ENCODE data around the gene PNMA8C. TPM values are rescaled to one million over a fixed set of nuclear protein-coding genes. Genes with fewer than 3 reads are reported as not detected.

Gene PNMA8C
- total and polyA plus RNA-seq, 2 experiments from 2014 or later: 0.44 to 2.3 TPM

DNA sequence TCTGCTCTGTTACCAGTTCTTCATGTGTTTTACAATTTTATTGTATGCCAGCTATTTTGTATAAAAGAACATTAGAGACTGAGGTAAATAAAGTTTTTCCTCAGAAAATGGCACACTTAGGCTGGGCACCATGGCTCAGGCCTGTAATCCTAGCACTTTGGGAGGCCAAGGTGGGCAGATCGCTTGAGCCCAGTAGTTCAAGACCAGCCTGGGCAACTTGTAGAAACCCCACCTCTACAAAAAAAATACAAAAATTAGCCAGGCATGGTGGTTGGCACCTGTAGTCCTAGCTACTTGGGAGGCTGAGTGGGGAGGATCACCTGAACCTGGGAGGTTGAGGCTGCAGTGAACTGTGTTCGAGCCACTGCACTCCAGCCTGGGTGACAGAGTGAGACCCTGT lies 47.4 kb downstream of the PNMA8C start:
- Histone ChIP-seq H2AFZ (no peak overlapping the region), H3K4me1 (ENCODE audit: insufficient read depth) (no peaks in the 10 kb centered on the region), H3K36me3 (ENCODE audit: insufficient read depth) (peaks cover 5% of the 10 kb centered on the region), H3K27ac (ENCODE audit: low read depth) (no peak overlapping the region), H3K4me3 (no peak overlapping the region), H3K79me2 (replicated peaks; ENCODE audit: insufficient read depth) (peaks cover 38% of the 10 kb centered on the region), H3K27me3 (ENCODE audit: insufficient read depth) (no peaks in the 10 kb centered on the region), H3F3A (replicated peaks; ENCODE audit: low read depth) (no peaks in the 10 kb centered on the region), H3K9me2 (ENCODE audit: insufficient read depth) (no peaks in the 10 kb centered on the region), H4K20me1 (replicated peaks; ENCODE audit: insufficient read depth) (peaks cover 20% of the 10 kb centered on the region), H3K4me2 (no peak overlapping the region)
- no peak overlapping the region for H3K27ac Mint-ChIP-seq
- no peak for TF ChIP-seq ETS1 (IDR thresholded peaks at IDR 0.05)
- H3K4me1 Mint-ChIP-seq: no peaks in the 10 kb centered on the region
- DNase-seq (ENCODE audit: low spot score) (no peak), ATAC-seq (no peak)
- H3K27me3 Mint-ChIP-seq (ENCODE audit: insufficient read depth, low read depth, poor library complexity): peaks cover 3% of the 10 kb centered on the region
- peaks cover 80% of the 10 kb centered on the region for H3K36me3 Mint-ChIP-seq (ENCODE audit: low read depth)
- no peak overlapping the region for H3K4me3 Mint-ChIP-seq
- H3K9me3 Mint-ChIP-seq: no peaks in the 10 kb centered on the region

- H3K27ac ChIP-seq (ENCODE audit: low read depth): no peak overlapping the region
- peaks cover 20% of the 10 kb centered on the region for H4K20me1 ChIP-seq (replicated peaks; ENCODE audit: insufficient read depth)
- no peaks in the 10 kb centered on the region for H3K9me2 ChIP-seq (ENCODE audit: insufficient read depth)
- no peaks in the 10 kb centered on the region for H3K4me1 ChIP-seq (ENCODE audit: insufficient read depth)
- no peaks in the 10 kb centered on the region for H3F3A ChIP-seq (replicated peaks; ENCODE audit: low read depth)
- no peaks in the 10 kb centered on the region for H3K9me3 Mint-ChIP-seq
- no peak for DNase-seq (ENCODE audit: low spot score)
- peaks cover 41% of the 10 kb centered on the region for H3K79me2 ChIP-seq (replicated peaks; ENCODE audit: insufficient read depth)
- TF ChIP-seq ZNF114 (CRISPR knock-in tag; IDR thresholded peaks at IDR 0.05): no peak
- TF ChIP-seq EZH2 (IDR thresholded peaks at IDR 0.05; ENCODE audit: low read depth, unreplicated experiment): no peak
- TF ChIP-seq POLR2AphosphoS5 (IDR thresholded peaks at IDR 0.05; ENCODE audit: low read depth): no peak
- no peak for TF ChIP-seq CREB1 (CRISPR knock-in tag; IDR thresholded peaks at IDR 0.05; ENCODE audit: low read depth)
- TF ChIP-seq ETS1 (IDR thresholded peaks at IDR 0.05): no peak
- TF ChIP-seq EZH2phosphoT487 (IDR thresholded peaks at IDR 0.05; ENCODE audit: unreplicated experiment): no peak
- TF ChIP-seq CTCF (conservative IDR thresholded peaks at IDR 0.05; ENCODE audit: low read depth in 2 of 2): no peak
- TF ChIP-seq, protein P1, sequence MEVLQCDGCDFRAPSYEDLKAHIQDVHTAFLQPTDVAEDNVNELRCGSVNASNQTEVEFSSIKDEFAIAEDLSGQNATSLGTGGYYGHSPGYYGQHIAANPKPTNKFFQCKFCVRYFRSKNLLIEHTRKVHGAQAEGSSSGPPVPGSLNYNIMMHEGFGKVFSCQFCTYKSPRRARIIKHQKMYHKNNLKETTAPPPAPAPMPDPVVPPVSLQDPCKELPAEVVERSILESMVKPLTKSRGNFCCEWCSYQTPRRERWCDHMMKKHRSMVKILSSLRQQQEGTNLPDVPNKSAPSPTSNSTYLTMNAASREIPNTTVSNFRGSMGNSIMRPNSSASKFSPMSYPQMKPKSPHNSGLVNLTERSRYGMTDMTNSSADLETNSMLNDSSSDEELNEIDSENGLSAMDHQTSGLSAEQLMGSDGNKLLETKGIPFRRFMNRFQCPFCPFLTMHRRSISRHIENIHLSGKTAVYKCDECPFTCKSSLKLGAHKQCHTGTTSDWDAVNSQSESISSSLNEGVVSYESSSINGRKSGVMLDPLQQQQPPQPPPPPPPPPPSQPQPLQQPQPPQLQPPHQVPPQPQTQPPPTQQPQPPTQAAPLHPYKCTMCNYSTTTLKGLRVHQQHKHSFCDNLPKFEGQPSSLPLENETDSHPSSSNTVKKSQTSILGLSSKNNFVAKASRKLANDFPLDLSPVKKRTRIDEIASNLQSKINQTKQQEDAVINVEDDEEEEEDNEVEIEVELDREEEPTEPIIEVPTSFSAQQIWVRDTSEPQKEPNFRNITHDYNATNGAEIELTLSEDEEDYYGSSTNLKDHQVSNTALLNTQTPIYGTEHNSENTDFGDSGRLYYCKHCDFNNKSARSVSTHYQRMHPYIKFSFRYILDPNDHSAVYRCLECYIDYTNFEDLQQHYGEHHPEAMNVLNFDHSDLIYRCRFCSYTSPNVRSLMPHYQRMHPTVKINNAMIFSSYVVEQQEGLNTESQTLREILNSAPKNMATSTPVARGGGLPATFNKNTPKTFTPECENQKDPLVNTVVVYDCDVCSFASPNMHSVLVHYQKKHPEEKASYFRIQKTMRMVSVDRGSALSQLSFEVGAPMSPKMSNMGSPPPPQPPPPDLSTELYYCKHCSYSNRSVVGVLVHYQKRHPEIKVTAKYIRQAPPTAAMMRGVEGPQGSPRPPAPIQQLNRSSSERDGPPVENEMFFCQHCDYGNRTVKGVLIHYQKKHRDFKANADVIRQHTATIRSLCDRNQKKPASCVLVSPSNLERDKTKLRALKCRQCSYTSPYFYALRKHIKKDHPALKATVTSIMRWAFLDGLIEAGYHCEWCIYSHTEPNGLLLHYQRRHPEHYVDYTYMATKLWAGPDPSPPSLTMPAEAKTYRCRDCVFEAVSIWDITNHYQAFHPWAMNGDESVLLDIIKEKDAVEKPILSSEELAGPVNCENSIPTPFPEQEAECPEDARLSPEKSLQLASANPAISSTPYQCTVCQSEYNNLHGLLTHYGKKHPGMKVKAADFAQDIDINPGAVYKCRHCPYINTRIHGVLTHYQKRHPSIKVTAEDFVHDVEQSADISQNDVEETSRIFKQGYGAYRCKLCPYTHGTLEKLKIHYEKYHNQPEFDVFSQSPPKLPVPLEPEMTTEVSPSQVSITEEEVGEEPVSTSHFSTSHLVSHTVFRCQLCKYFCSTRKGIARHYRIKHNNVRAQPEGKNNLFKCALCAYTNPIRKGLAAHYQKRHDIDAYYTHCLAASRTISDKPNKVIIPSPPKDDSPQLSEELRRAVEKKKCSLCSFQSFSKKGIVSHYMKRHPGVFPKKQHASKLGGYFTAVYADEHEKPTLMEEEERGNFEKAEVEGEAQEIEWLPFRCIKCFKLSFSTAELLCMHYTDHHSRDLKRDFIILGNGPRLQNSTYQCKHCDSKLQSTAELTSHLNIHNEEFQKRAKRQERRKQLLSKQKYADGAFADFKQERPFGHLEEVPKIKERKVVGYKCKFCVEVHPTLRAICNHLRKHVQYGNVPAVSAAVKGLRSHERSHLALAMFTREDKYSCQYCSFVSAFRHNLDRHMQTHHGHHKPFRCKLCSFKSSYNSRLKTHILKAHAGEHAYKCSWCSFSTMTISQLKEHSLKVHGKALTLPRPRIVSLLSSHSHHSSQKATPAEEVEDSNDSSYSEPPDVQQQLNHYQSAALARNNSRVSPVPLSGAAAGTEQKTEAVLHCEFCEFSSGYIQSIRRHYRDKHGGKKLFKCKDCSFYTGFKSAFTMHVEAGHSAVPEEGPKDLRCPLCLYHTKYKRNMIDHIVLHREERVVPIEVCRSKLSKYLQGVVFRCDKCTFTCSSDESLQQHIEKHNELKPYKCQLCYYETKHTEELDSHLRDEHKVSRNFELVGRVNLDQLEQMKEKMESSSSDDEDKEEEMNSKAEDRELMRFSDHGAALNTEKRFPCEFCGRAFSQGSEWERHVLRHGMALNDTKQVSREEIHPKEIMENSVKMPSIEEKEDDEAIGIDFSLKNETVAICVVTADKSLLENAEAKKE (CRISPR knock-in tag; IDR thresholded peaks at IDR 0.05): no peak
- H3K4me1 Mint-ChIP-seq: 0 out of 3 replicates have a peak, but pooled peaks cover 2% of the 10 kb centered on the region
- H3K36me3 Mint-ChIP-seq (ENCODE audit: low read depth): peaks cover 82% of the 10 kb centered on the region
- no peak for ATAC-seq
- no peak overlapping the region for H2AFZ ChIP-seq
- no peak overlapping the region for H3K4me3 ChIP-seq
- H3K27me3 Mint-ChIP-seq (ENCODE audit: insufficient read depth, low read depth, poor library complexity): peaks cover 3% of the 10 kb centered on the region
- H3K27ac Mint-ChIP-seq: no peak overlapping the region
- H3K4me3 Mint-ChIP-seq: no peak overlapping the region
- peaks cover 10% of the 10 kb centered on the region for H3K36me3 ChIP-seq (ENCODE audit: insufficient read depth)
- no peaks in the 10 kb centered on the region for H3K27me3 ChIP-seq (ENCODE audit: insufficient read depth)
- no peak overlapping the region for H3K4me2 ChIP-seq
These were observed 48.0 kb downstream of the PNMA8C start for GRCh38 chr19:46380690-46381089.
